Hepatocyte (in vitro differentiated cells): ENCODE data around the gene ABITRAM. TPM values are rescaled to one million over a fixed set of nuclear protein-coding genes. Genes with fewer than 3 reads are reported as not detected.

Experiments
- DNase-seq: peaks from one replicate; pipeline ENCODE4 v3.0.0-alpha.2; 2016; ENCODE audit warnings: low spot score
- H2AFZ ChIP-seq: fragments of 200-600 bp; sonication (generic); 2 replicates; pipeline ENCODE4 v1.6.0; 2016; ENCODE audit warnings: antibody characterized with exemption, mild to moderate bottlenecking
- H3K27ac ChIP-seq: fragments of 200-600 bp; sonication (generic); 2 replicates; pipeline ENCODE4 v1.5.1; 2016; ENCODE audit warnings: mild to moderate bottlenecking
- H3K27me3 ChIP-seq: fragments of 200-600 bp; sonication (generic); 2 replicates; pipeline ENCODE4 v1.6.1; 2016
- H3K36me3 ChIP-seq: fragments of 200-600 bp; sonication (generic); replicated peaks from 2 replicates; pipeline ENCODE4 v1.5.1; 2016; ENCODE audit warnings: low read depth; ENCODE audit not compliant: insufficient read depth
- H3K4me1 ChIP-seq: fragments of 200-600 bp; sonication (generic); 2 replicates; pipeline ENCODE4 v1.5.1; 2016; ENCODE audit warnings: mild to moderate bottlenecking, moderate library complexity; ENCODE audit not compliant: insufficient read depth
- H3K4me2 ChIP-seq: fragments of 200-600 bp; sonication (generic); 2 replicates; pipeline ENCODE4 v1.6.0; 2016
- H3K4me3 ChIP-seq: fragments of 200-600 bp; sonication (generic); 2 replicates; pipeline ENCODE4 v1.5.1; 2016; ENCODE audit warnings: mild to moderate bottlenecking
- H3K79me2 ChIP-seq: fragments of 200-600 bp; sonication (generic); 2 replicates; pipeline ENCODE4 v1.6.0; 2017; ENCODE audit warnings: mild to moderate bottlenecking
- H3K9me2 ChIP-seq: fragments of 200-600 bp; sonication (generic); replicated peaks from 2 replicates; pipeline ENCODE4 v1.6.0; 2017; ENCODE audit warnings: mild to moderate bottlenecking; ENCODE audit not compliant: insufficient read depth
- H3K9me3 ChIP-seq: fragments of 200-600 bp; sonication (generic); 2 replicates; pipeline ENCODE4 v1.5.1; 2016; ENCODE audit warnings: low read depth, mild to moderate bottlenecking
- H4K20me1 ChIP-seq: fragments of 200-600 bp; sonication (generic); 2 replicates; pipeline ENCODE4 v1.6.0; 2016; ENCODE audit warnings: mild to moderate bottlenecking; ENCODE audit not compliant: insufficient read depth, poor library complexity, severe bottlenecking
- EZH2 ChIP-seq: fragments of 200-600 bp; sonication (generic); IDR thresholded peaks from 2 replicates; pipeline ENCODE4 v1.6.1; 2016; ENCODE audit warnings: antibody characterized with exemption, mild to moderate bottlenecking, borderline replicate concordance
- EZH2phosphoT487 ChIP-seq: fragments of 200-600 bp; sonication (generic); IDR thresholded peaks from one replicate; pipeline ENCODE4 v1.6.1; 2018; ENCODE audit warnings: antibody characterized with exemption, mild to moderate bottlenecking, low read depth, moderate library complexity; ENCODE audit not compliant: unreplicated experiment, severe bottlenecking
- WGBS: methylation state at CpG from one replicate; pipeline ENCODE4 v1.1.6; 2016; ENCODE audit warnings: low lambda C conversion rate; ENCODE audit errors: missing lambda C conversion rate; 5-methylcytosine and 5-hydroxymethylcytosine counted together
- polyA plus RNA-seq: library from polyadenylated mRNA; unstranded; fragments of >200 nt; fragmentation: Nextera tagmentation; extraction: Ambion mirVana; gene quantifications from 2 replicates; pipeline ENCODE4 v1.2.1, GENCODE V29; 2016
- total RNA-seq: library from RNA; depleted of rRNA; stranded (reverse); fragments of >200 nt; gene quantifications from 2 replicates; pipeline ENCODE4 v1.2.3, GENCODE V29; 2014
- TF ChIP-seq, protein P1 (sequence below): fragments of 200-600 bp; sonication (generic); IDR thresholded peaks from 2 replicates; pipeline ENCODE4 v1.5.1; 2016; ENCODE audit warnings: antibody characterized with exemption, mild to moderate bottlenecking; ENCODE audit not compliant: poor library complexity

The ABITRAM gene
- total and polyA plus RNA-seq, 2 experiments from 2014 or later: 13.7 to 19.7 TPM

DNA sequence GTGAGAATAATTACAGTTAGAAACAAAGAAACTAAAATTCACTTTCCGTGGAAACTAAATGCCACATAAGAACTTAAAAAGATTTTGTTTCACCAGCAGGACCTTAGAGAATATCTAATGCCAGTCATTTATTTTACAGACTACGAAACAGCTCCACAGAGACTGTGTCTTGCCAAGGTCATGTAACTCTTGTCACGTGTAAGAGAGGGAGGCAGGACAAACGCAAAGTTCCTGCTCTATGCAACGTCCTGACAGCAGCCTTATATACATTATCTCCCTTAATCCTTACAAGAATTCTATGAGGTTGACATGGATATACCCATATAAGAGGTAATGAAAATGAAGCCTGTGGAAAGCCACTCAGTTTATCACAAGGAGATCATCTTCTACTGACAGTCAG is 39.7 kb downstream of the ABITRAM start:
- TF ChIP-seq, protein P1, sequence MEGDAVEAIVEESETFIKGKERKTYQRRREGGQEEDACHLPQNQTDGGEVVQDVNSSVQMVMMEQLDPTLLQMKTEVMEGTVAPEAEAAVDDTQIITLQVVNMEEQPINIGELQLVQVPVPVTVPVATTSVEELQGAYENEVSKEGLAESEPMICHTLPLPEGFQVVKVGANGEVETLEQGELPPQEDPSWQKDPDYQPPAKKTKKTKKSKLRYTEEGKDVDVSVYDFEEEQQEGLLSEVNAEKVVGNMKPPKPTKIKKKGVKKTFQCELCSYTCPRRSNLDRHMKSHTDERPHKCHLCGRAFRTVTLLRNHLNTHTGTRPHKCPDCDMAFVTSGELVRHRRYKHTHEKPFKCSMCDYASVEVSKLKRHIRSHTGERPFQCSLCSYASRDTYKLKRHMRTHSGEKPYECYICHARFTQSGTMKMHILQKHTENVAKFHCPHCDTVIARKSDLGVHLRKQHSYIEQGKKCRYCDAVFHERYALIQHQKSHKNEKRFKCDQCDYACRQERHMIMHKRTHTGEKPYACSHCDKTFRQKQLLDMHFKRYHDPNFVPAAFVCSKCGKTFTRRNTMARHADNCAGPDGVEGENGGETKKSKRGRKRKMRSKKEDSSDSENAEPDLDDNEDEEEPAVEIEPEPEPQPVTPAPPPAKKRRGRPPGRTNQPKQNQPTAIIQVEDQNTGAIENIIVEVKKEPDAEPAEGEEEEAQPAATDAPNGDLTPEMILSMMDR: no peak
- TF ChIP-seq EZH2phosphoT487: no peak
- TF ChIP-seq EZH2: no peak
- H3K4me2 ChIP-seq: no peak overlapping the region

DNA sequence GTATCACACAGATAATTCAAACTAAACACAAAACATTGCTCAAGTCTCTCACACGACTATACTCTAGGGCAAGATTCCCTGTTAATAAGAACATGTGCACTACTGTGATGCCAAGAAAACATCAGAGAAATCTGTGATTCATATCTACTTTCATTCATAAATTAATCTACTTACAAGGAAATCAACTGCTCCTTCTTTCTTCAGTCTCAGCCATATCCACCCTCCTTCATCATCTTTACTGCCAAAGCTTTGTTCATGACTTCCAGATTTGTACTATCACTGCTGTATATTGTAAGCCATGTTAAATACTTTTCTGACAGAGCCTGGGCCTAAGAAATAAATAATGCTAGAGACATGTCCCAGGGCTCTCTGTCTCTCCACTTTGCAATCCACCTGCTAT is 44.0 kb downstream of the ABITRAM start:
- H3K9me3 ChIP-seq: no peaks in the 10 kb centered on the region
- no peak for DNase-seq
- no peak overlapping the region for H3K4me2 ChIP-seq
- H4K20me1 ChIP-seq: no peaks in the 10 kb centered on the region
- H3K4me3 ChIP-seq: no peak overlapping the region
- H3K36me3 ChIP-seq: no peaks in the 10 kb centered on the region
- no peaks in the 10 kb centered on the region for H3K4me1 ChIP-seq
- no peak overlapping the region for H3K27ac ChIP-seq
- H3K27me3 ChIP-seq: no peaks in the 10 kb centered on the region
- H2AFZ ChIP-seq: no peak overlapping the region
- H3K79me2 ChIP-seq: no peaks in the 10 kb centered on the region
- 78% methylated on average over 1 of the region's 1 CpG for WGBS
- TF ChIP-seq EZH2phosphoT487 (no peak), EZH2 (no peak)
- TF ChIP-seq, protein P1: no peak
- H3K9me2 ChIP-seq: no peaks in the 10 kb centered on the region

More for the DNA sequence above, 39.7 kb downstream of the ABITRAM start:
- Histone ChIP-seq H3K27me3 (no peaks in the 10 kb centered on the region), H2AFZ (no peak overlapping the region), H3K9me2 (no peaks in the 10 kb centered on the region), H3K79me2 (no peaks in the 10 kb centered on the region), H3K36me3 (no peaks in the 10 kb centered on the region), H3K4me3 (no peak overlapping the region), H3K9me3 (no peaks in the 10 kb centered on the region), H4K20me1 (no peaks in the 10 kb centered on the region), H3K27ac (no peak overlapping the region), H3K4me1 (no peaks in the 10 kb centered on the region)
- DNase-seq: no peak
- 64% methylated on average over 5 of the region's 5 CpGs for WGBS

DNA sequence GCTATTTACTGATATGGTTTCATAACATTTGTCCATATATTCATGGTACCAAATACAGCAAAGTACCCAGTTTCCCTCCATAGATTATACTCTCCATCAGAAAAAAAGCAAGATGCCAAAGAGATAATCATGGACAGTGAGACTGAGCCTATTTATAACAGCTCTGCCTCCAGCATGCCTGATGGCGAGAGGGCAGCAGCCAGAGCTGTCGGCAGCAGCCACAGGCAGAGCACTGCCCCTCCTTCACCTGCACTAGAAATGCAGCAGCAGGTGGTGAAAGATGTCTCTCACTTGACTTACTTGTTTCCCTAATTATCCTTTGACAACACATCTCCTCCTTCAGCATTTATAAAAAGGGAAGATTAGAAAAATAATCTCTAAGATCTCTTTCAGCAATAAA is 46.7 kb downstream of the ABITRAM start:
- 92% methylated on average over 2 of the region's 2 CpGs for WGBS
- H3K4me2 ChIP-seq: no peak overlapping the region

More for the DNA sequence above, 46.7 kb downstream of the ABITRAM start:
- no peak overlapping the region for H3K4me3 ChIP-seq
- no peaks in the 10 kb centered on the region for H3K36me3 ChIP-seq
- DNase-seq: no peak
- H3K9me2 ChIP-seq: no peaks in the 10 kb centered on the region
- no peaks in the 10 kb centered on the region for H3K27me3 ChIP-seq
- H3K9me3 ChIP-seq: no peaks in the 10 kb centered on the region
- H4K20me1 ChIP-seq: no peaks in the 10 kb centered on the region
- H3K79me2 ChIP-seq: no peaks in the 10 kb centered on the region
- H3K27ac ChIP-seq: no peak overlapping the region
- H2AFZ ChIP-seq: no peak overlapping the region
- TF ChIP-seq EZH2phosphoT487 (no peak), EZH2 (no peak)
- TF ChIP-seq, protein P1: no peak
- no peaks in the 10 kb centered on the region for H3K4me1 ChIP-seq
